IgD-negative memory B cell (primary cell): ENCODE measurements around the gene CCHCR1. TPM values are rescaled to one million over a fixed set of nuclear protein-coding genes. Genes with fewer than 3 reads are reported as not detected.

ENCODE experiments used
- H3K27ac Mint-ChIP-seq, 3 donors: one replicate each; pipeline ENCODE4 v1.8.0; 2020 to 2022; ENCODE audit warnings: mild to moderate bottlenecking in 3 of 3, mixed read lengths in 3 of 3, moderate library complexity in 1 of 3
- H3K27me3 Mint-ChIP-seq: one replicate; pipeline ENCODE4 v1.8.0; 2021; ENCODE audit warnings: mixed read lengths
- H3K36me3 Mint-ChIP-seq: one replicate; pipeline ENCODE4 v1.8.0; 2020; ENCODE audit warnings: mild to moderate bottlenecking, mixed read lengths
- H3K4me1 Mint-ChIP-seq, 3 donors: one replicate each; pipeline ENCODE4 v1.8.0; 2020 to 2022; ENCODE audit warnings: mixed read lengths in 3 of 3, mild to moderate bottlenecking in 1 of 3
- H3K4me3 Mint-ChIP-seq, 4 donors: one replicate each; pipeline ENCODE4 v1.8.0; 2020 to 2022; ENCODE audit warnings: mild to moderate bottlenecking in 4 of 4, mixed read lengths in 4 of 4, moderate library complexity in 3 of 4
- H3K9me3 Mint-ChIP-seq, 3 donors: one replicate each; pipeline ENCODE4 v1.8.0; 2020 to 2021; ENCODE audit warnings: mixed read lengths in 3 of 3, mild to moderate bottlenecking in 1 of 3
- polyA plus RNA-seq: library from polyadenylated mRNA; unstranded; fragments of 300-500 nt; fragmentation: Illumina TruSeq; gene quantifications from one replicate; pipeline ENCODE4 v1.2.3, GENCODE V29; 2021

The CCHCR1 gene
- polyA plus RNA-seq, 1 donor from 2014 or later, result 9.4 TPM

GRCh38 chr6:31161216-31162126 is 3.9 kb upstream of the CCHCR1 start:
- H3K4me3 Mint-ChIP-seq, result peak overlapping the region in 1 of 4 donors; percentile 46
- peaks cover 21 to 37% (median 26%) of the 10 kb centered on the region in 3 donors for H3K4me1 Mint-ChIP-seq
- H3K36me3 Mint-ChIP-seq, result peaks cover 2% of the 10 kb centered on the region
- H3K9me3 Mint-ChIP-seq, result no peaks in the 10 kb centered on the region
- no peaks in the 10 kb centered on the region for H3K27me3 Mint-ChIP-seq
- no peak overlapping the region for H3K27ac Mint-ChIP-seq

GRCh38 chr6:31158863-31159855 is 1.6 kb upstream of the CCHCR1 start:
- Mint-ChIP-seq H3K4me3 (peak overlapping the region; percentile 81 to 97 (median 93)), H3K27me3 (no peaks in the 10 kb centered on the region), H3K9me3 (no peaks in the 10 kb centered on the region), H3K36me3 (peaks cover 2% of the 10 kb centered on the region), H3K27ac (peak overlapping the region; percentile 36 to 98 (median 94)), H3K4me1 (peaks cover 13 to 28% (median 21%) of the 10 kb centered on the region in 3 donors)

DNA sequence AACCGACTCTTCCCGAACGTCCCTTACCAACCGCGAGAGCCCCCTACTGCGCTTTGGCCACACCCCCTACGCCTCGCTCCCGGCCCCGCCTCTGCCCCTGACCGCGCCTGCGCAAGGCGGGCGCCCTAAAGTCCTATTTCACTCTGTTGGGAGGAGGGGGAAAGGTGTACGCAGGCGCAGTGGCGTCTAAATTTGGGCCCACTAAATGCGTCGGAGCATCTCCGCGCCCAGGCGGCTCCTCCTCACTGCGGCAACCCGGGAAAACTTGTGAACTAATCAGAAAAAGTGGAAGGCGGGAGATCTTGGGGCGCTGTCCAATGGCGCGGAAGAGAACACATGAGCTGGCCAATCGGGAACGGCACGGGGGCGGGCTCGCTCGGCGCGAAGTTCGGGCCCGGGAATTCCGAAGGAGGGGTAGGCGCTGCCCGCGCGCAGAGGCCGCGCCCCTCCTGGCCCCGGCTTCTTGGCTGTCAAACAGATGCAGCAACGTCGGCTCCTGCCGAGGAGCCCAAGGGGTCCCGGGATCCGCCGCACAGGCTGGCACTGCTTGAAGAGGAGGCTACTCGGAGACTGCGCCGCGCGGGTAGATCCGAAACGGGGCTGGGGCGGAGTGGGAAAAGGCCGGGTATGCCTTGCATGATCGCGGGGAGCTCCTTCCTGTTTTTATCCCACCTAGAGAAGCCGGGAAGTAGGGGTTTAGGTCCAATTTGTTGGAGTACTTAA is 699 bp upstream of the CCHCR1 start, which contains the start of gene TCF19:
Gene TCF19, plus strand, starts transcription at position 450 of the 723 bp plus-strand sequence. CDS start 881 bp downstream, outside the sequence.
- Mint-ChIP-seq H3K27ac (peak within 1 kb of the TSS; percentile 36 to 98 (median 94)), H3K4me1 (peaks cover 9 to 25% (median 13%) of the 10 kb centered on the region in 3 donors), H3K4me3 (peak within 1 kb of the TSS; percentile 81 to 97 (median 93)), H3K36me3 (peaks cover 2% of the 10 kb centered on the region), H3K27me3 (no peaks in the 10 kb centered on the region), H3K9me3 (no peaks in the 10 kb centered on the region)

GRCh38 chr6:31156641-31157040 is 961 bp downstream of the CCHCR1 start:
- H3K36me3 Mint-ChIP-seq, result peaks cover under 1% of the 10 kb centered on the region
- peak overlapping the region in 2 of 4 donors; percentile 63 to 81 for H3K4me3 Mint-ChIP-seq
- H3K27me3 Mint-ChIP-seq, result no peaks in the 10 kb centered on the region
- H3K9me3 Mint-ChIP-seq, result no peaks in the 10 kb centered on the region
- H3K4me1 Mint-ChIP-seq, result peaks cover 9 to 23% (median 11%) of the 10 kb centered on the region in 3 donors
- H3K27ac Mint-ChIP-seq, result no peak overlapping the region

GRCh38 chr6:31154436-31154835 is 3.2 kb downstream of the CCHCR1 start:
- H3K4me1 Mint-ChIP-seq, result peaks cover 4 to 16% (median 6%) of the 10 kb centered on the region in 3 donors
- H3K36me3 Mint-ChIP-seq, result peaks cover 2% of the 10 kb centered on the region
- no peaks in the 10 kb centered on the region for H3K27me3 Mint-ChIP-seq
- no peak overlapping the region for H3K27ac Mint-ChIP-seq
- H3K4me3 Mint-ChIP-seq, result no peak overlapping the region
- H3K9me3 Mint-ChIP-seq, result no peaks in the 10 kb centered on the region

GRCh38 chr6:31152781-31153180 is 4.8 kb downstream of the CCHCR1 start:
- no peaks in the 10 kb centered on the region for H3K27me3 Mint-ChIP-seq
- peaks cover 0 to 11% (median 4%) of the 10 kb centered on the region in 3 donors for H3K4me1 Mint-ChIP-seq
- H3K27ac Mint-ChIP-seq, result no peak overlapping the region
- peaks cover 6% of the 10 kb centered on the region for H3K36me3 Mint-ChIP-seq
- H3K4me3 Mint-ChIP-seq, result no peak overlapping the region
- no peaks in the 10 kb centered on the region for H3K9me3 Mint-ChIP-seq

DNA sequence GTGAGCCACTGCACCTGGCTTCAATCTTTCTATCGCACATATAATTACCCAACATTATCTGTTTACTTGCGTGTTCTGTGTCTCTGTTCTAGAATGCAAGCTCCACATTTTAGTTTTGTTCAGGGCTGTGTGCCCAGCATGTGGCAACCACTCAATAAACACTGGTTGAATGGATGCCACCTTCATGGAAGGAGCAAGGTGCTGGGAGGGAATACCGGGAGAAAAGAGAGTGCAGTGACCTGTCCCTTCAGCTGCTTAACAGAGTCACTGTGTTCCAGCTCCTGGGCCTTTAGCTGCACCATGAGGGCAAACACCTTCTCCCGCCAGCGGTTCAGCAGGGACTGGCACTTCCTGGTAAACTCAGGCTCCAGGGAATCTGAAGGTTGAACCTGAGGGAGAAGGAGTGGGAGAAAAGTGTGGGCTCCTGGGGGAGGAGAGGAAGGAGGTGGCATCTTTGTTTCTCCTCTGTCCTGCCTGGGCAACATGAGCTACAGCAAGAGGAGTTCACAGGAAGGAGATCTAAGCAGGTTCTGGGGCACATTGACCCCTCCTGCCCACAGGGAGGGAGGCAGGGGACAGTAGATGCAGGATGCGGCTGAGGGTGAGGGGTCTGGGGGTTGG is 7.7 kb downstream of the CCHCR1 start:
- Mint-ChIP-seq H3K36me3 (peaks cover 6% of the 10 kb centered on the region), H3K27ac (no peak overlapping the region), H3K9me3 (no peaks in the 10 kb centered on the region), H3K4me3 (no peak overlapping the region), H3K4me1 (peaks cover 0 to 3% (median 3%) of the 10 kb centered on the region in 3 donors), H3K27me3 (no peaks in the 10 kb centered on the region)

- Mint-ChIP-seq H3K4me3 (no peak overlapping the region), H3K36me3 (peaks cover 6% of the 10 kb centered on the region), H3K27ac (no peak overlapping the region), H3K9me3 (no peaks in the 10 kb centered on the region), H3K27me3 (no peaks in the 10 kb centered on the region), H3K4me1 (peaks cover 0 to 3% (median 3%) of the 10 kb centered on the region in 3 donors)
These were observed 12.2 kb downstream of the CCHCR1 start for GRCh38 chr6:31145386-31145785.

DNA sequence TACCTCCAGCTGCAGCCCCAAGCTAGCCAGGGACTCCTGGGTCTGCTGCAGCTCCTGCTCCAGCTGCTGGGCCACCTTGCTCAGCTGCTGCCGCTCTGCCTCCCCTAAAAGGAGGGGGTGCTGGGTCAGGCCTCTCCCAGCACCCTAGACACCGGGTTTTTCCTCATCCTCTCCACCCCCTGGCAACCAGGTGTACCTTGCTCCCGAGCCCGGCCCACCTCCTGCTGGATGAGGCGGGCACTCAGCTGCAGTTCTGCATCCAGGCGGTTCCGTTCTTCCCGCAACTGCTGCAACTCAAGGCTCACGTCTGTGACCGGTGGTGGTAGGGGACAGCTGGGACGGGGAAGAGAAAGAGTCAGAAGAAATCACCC is 12.6 kb downstream of the CCHCR1 start:
- Mint-ChIP-seq H3K27me3 (no peaks in the 10 kb centered on the region), H3K4me1 (peaks cover 0 to 3% (median 3%) of the 10 kb centered on the region in 3 donors), H3K36me3 (peaks cover 6% of the 10 kb centered on the region), H3K9me3 (no peaks in the 10 kb centered on the region), H3K4me3 (no peak overlapping the region), H3K27ac (no peak overlapping the region)

GRCh38 chr6:31144296-31144969 is 13.2 kb downstream of the CCHCR1 start:
- Mint-ChIP-seq H3K36me3 (peaks cover 6% of the 10 kb centered on the region), H3K9me3 (no peaks in the 10 kb centered on the region), H3K4me1 (peaks cover 0 to 3% (median 3%) of the 10 kb centered on the region in 3 donors), H3K4me3 (no peak overlapping the region), H3K27ac (no peak overlapping the region), H3K27me3 (no peaks in the 10 kb centered on the region)

GRCh38 chr6:31143148-31143547 is 14.5 kb downstream of the CCHCR1 start:
- H3K4me3 Mint-ChIP-seq, result no peak overlapping the region
- H3K36me3 Mint-ChIP-seq, result peaks cover 4% of the 10 kb centered on the region
- peaks cover 0 to 3% (median 3%) of the 10 kb centered on the region in 3 donors for H3K4me1 Mint-ChIP-seq
- H3K9me3 Mint-ChIP-seq, result no peaks in the 10 kb centered on the region
- no peak overlapping the region for H3K27ac Mint-ChIP-seq
- no peaks in the 10 kb centered on the region for H3K27me3 Mint-ChIP-seq

DNA sequence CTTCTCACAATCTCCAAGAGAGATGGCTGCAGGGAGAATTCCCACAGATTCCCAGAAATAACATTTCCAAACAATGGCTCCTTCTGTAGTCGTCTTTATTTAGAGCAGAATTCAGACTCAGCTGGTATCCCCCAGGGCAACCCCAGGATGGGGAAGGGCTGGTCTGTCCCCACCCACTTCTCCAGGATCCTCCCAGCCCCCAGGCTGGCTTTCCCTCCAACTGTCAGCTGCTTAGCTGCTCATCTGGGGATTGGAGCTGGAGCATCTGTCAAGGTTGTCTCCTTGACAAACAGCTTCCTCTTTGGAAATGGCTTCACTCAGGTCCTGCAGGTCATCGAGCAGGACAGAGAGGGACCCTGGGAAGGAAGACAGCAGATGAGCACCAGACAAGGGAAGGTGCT is 15.2 kb downstream of the CCHCR1 start:
- H3K4me3 Mint-ChIP-seq, result no peak overlapping the region

GRCh38 chr6:31140643-31141042 is 17.0 kb downstream of the CCHCR1 start:
- Mint-ChIP-seq H3K27me3 (peaks cover 3% of the 10 kb centered on the region), H3K4me1 (peaks cover 4 to 5% (median 5%) of the 10 kb centered on the region in 3 donors), H3K4me3 (no peak overlapping the region), H3K9me3 (no peaks in the 10 kb centered on the region), H3K36me3 (peaks cover 5% of the 10 kb centered on the region), H3K27ac (no peak overlapping the region)

More for the DNA sequence above, 15.2 kb downstream of the CCHCR1 start:
- Mint-ChIP-seq H3K27ac (peak overlapping the region in 1 of 3 donors; percentile 50), H3K4me1 (peaks cover 3 to 5% (median 4%) of the 10 kb centered on the region in 3 donors), H3K36me3 (peaks cover 4% of the 10 kb centered on the region), H3K9me3 (no peaks in the 10 kb centered on the region), H3K27me3 (peaks cover 3% of the 10 kb centered on the region)
